GM21360 (cell line): ENCODE data around the gene RASSF6.
A peak's percentile ranks its signal among the peaks of the same experiment; 100 is the strongest.
"Not testable (repeated sequence)": the region's sequence is repeated elsewhere in the genome, so short reads cannot be mapped to it uniquely, and the experiment has no call there.

ENCODE experiments used
- ATAC-seq: cut with Tn5 transposase; IDR thresholded peaks from one replicate; pipeline ENCODE4 v1.9.1; 2021; ENCODE audit warnings: mild to moderate bottlenecking, moderate library complexity; ENCODE audit not compliant: unreplicated experiment

Gene RASSF6

GRCh38 chr4:73620115-73620792 lies at the start of gene RASSF6:
RASSF6 (minus strand) TSS chr4:73620436; CDS start chr4:73611795, 8,641 bp downstream.
- ATAC-seq, result peak; percentile 76

- ATAC-seq, result no peak
Measured at GRCh38 chr4:73669410-73670183, 49.4 kb upstream of the RASSF6 start.

GRCh38 chr4:73668782-73669201 lies 48.6 kb upstream of the RASSF6 start:
- ATAC-seq, result no peak

GRCh38 chr4:73665924-73666323 lies 45.7 kb upstream of the RASSF6 start:
- ATAC-seq, result not testable (repeated sequence)

- ATAC-seq, result no peak
Measured at GRCh38 chr4:73664470-73664869, 44.2 kb upstream of the RASSF6 start.

GRCh38 chr4:73663576-73663975 lies 43.3 kb upstream of the RASSF6 start:
- no peak for ATAC-seq

- peak; percentile 86 for ATAC-seq
Measured at GRCh38 chr4:73662709-73663546, 42.7 kb upstream of the RASSF6 start.

- ATAC-seq, result no peak
Measured at GRCh38 chr4:73661646-73662119, 41.4 kb upstream of the RASSF6 start.

GRCh38 chr4:73660808-73661207 lies 40.6 kb upstream of the RASSF6 start:
- no peak for ATAC-seq

GRCh38 chr4:73653695-73654106 lies 33.5 kb upstream of the RASSF6 start:
- ATAC-seq, result no peak

- no peak for ATAC-seq
Measured at GRCh38 chr4:73650250-73650649, 30.0 kb upstream of the RASSF6 start.

- no peak for ATAC-seq
Measured at GRCh38 chr4:73648478-73648877, 28.2 kb upstream of the RASSF6 start.

GRCh38 chr4:73646117-73646516 lies 25.9 kb upstream of the RASSF6 start:
- ATAC-seq, result no peak

- ATAC-seq, result no peak
Measured at GRCh38 chr4:73631565-73632226, 11.5 kb upstream of the RASSF6 start.

GRCh38 chr4:73628834-73629233 lies 8.6 kb upstream of the RASSF6 start:
- not testable (repeated sequence) for ATAC-seq

- ATAC-seq, result no peak
Measured at GRCh38 chr4:73621357-73621756, 1.1 kb upstream of the RASSF6 start.

- no peak for ATAC-seq
Measured at GRCh38 chr4:73619346-73619745, 890 bp downstream of the RASSF6 start.

- ATAC-seq, result no peak
Measured at GRCh38 chr4:73617256-73617655, 3.0 kb downstream of the RASSF6 start.

- no peak for ATAC-seq
Measured at GRCh38 chr4:73615613-73616012, 4.6 kb downstream of the RASSF6 start.

GRCh38 chr4:73614311-73614867 lies 5.8 kb downstream of the RASSF6 start:
- ATAC-seq, result no peak
